ENCODE data around the gene CFAP20DC. TPM values are rescaled to one million over a fixed set of nuclear protein-coding genes. Genes with fewer than 3 reads are reported as not detected.

CFAP20DC gene
- total and polyA plus RNA-seq, 2 of the 13 experiments (the other 11 are each of a cell fraction or from before 2014, with no cell fraction given): not detected

DNA sequence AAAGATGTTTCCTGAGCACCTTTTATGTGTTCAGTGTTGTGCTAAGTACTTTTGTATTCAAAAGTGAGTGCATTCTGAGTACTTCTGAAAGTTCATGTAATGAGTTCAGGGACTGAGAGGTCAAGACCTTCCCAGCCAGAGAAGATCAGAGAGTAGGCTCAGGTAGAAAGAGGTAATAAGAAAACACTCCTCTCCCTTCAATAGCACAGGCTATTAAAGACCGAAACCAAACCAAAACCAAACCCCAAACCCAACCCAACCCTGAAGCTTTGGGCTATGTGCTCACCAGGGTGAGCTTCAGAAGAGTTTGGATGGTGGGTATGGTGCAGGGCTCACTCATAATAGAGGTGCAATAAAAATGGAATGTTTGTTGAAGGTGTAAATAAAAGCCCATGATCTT is 306.5 kb downstream of the CFAP20DC start (continued):
- TF ChIP-seq, protein P1, sequence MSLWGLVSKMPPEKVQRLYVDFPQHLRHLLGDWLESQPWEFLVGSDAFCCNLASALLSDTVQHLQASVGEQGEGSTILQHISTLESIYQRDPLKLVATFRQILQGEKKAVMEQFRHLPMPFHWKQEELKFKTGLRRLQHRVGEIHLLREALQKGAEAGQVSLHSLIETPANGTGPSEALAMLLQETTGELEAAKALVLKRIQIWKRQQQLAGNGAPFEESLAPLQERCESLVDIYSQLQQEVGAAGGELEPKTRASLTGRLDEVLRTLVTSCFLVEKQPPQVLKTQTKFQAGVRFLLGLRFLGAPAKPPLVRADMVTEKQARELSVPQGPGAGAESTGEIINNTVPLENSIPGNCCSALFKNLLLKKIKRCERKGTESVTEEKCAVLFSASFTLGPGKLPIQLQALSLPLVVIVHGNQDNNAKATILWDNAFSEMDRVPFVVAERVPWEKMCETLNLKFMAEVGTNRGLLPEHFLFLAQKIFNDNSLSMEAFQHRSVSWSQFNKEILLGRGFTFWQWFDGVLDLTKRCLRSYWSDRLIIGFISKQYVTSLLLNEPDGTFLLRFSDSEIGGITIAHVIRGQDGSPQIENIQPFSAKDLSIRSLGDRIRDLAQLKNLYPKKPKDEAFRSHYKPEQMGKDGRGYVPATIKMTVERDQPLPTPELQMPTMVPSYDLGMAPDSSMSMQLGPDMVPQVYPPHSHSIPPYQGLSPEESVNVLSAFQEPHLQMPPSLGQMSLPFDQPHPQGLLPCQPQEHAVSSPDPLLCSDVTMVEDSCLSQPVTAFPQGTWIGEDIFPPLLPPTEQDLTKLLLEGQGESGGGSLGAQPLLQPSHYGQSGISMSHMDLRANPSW (CRISPR knock-in tag; IDR thresholded peaks at IDR 0.05; ENCODE audit: borderline replicate concordance): no peak
- no peak for TF ChIP-seq SIX1 (CRISPR knock-in tag; IDR thresholded peaks at IDR 0.05; ENCODE audit: borderline replicate concordance)
- TF ChIP-seq, protein P2, sequence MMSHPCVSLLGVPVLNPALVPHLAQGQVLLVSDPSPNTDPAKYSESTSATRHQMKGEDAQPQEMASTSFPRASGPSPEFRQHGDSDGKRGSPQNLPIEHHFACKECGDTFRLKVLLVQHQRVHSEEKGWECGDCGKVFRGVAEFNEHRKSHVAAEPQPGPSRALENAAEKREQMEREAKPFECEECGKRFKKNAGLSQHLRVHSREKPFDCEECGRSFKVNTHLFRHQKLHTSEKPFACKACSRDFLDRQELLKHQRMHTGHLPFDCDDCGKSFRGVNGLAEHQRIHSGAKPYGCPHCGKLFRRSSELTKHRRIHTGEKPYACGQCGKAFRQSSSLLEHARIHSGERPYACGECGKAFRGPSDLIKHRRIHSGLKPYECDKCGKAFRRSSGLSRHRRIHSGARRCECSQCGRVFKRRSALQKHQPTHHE (CRISPR knock-in tag; IDR thresholded peaks at IDR 0.05; ENCODE audit: borderline replicate concordance): no peak
- no peak for TF ChIP-seq TP53 (CRISPR knock-in tag; conservative IDR thresholded peaks at IDR 0.05)
- TF ChIP-seq KMT2A (CRISPR knock-in tag; IDR thresholded peaks at IDR 0.05): no peak
- no peak for TF ChIP-seq ZKSCAN8 (CRISPR knock-in tag; IDR thresholded peaks at IDR 0.05; ENCODE audit: borderline replicate concordance)
- TF ChIP-seq, protein P3, sequence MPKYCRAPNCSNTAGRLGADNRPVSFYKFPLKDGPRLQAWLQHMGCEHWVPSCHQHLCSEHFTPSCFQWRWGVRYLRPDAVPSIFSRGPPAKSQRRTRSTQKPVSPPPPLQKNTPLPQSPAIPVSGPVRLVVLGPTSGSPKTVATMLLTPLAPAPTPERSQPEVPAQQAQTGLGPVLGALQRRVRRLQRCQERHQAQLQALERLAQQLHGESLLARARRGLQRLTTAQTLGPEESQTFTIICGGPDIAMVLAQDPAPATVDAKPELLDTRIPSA (CRISPR knock-in tag; IDR thresholded peaks at IDR 0.05; ENCODE audit: borderline replicate concordance): no peak
- TF ChIP-seq MAF1 (CRISPR knock-in tag; IDR thresholded peaks at IDR 0.05; ENCODE audit: borderline replicate concordance): no peak
- TF ChIP-seq, protein P4, sequence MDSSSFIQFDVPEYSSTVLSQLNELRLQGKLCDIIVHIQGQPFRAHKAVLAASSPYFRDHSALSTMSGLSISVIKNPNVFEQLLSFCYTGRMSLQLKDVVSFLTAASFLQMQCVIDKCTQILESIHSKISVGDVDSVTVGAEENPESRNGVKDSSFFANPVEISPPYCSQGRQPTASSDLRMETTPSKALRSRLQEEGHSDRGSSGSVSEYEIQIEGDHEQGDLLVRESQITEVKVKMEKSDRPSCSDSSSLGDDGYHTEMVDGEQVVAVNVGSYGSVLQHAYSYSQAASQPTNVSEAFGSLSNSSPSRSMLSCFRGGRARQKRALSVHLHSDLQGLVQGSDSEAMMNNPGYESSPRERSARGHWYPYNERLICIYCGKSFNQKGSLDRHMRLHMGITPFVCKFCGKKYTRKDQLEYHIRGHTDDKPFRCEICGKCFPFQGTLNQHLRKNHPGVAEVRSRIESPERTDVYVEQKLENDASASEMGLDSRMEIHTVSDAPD (CRISPR knock-in tag; IDR thresholded peaks at IDR 0.05): no peak
- TF ChIP-seq, protein P5, sequence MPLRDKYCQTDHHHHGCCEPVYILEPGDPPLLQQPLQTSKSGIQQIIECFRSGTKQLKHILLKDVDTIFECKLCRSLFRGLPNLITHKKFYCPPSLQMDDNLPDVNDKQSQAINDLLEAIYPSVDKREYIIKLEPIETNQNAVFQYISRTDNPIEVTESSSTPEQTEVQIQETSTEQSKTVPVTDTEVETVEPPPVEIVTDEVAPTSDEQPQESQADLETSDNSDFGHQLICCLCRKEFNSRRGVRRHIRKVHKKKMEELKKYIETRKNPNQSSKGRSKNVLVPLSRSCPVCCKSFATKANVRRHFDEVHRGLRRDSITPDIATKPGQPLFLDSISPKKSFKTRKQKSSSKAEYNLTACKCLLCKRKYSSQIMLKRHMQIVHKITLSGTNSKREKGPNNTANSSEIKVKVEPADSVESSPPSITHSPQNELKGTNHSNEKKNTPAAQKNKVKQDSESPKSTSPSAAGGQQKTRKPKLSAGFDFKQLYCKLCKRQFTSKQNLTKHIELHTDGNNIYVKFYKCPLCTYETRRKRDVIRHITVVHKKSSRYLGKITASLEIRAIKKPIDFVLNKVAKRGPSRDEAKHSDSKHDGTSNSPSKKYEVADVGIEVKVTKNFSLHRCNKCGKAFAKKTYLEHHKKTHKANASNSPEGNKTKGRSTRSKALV (CRISPR knock-in tag; IDR thresholded peaks at IDR 0.05): no peak

All from HepG2 (cell line).